GM19468 (cell line): ENCODE measurements around the gene ADGRA3.

Experiments
- ATAC-seq: cut with Tn5 transposase; IDR thresholded peaks from one replicate; pipeline ENCODE4 v1.9.1; 2021; ENCODE audit warnings: mild to moderate bottlenecking, moderate library complexity, moderate number of reproducible peaks; ENCODE audit not compliant: unreplicated experiment; ENCODE audit errors: extremely low read depth

The ADGRA3 gene

GRCh38 chr4:22515888-22516541, at the start of gene ADGRA3:
TSS of gene ADGRA3 (minus strand) at chr4:22516066. CDS start at chr4:22515784, 282 bp downstream.
- ATAC-seq: no peak

GRCh38 chr4:22556495-22556894, 40.6 kb upstream of the ADGRA3 start:
- ATAC-seq: no peak

GRCh38 chr4:22554670-22555069, 38.8 kb upstream of the ADGRA3 start:
- ATAC-seq: no peak

DNA sequence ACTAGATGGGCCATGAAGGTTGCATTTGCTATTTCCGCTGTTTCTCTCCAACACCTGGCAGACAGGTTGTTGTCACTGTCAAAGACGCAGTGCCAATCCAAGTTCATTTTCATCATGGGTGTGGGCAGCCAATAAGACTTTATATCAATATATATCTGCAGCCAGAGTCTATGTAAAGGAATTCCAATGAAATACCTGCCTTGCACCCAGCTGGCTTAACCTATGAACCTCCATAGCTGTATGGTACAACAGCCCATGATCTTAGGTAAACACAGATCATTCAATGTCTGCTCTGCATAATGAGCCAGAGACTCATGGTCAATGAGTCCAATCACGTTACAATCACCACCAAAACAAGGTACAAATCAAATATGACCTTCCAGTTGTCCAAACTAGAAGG, 37.7 kb upstream of the ADGRA3 start:
- ATAC-seq: no peak

DNA sequence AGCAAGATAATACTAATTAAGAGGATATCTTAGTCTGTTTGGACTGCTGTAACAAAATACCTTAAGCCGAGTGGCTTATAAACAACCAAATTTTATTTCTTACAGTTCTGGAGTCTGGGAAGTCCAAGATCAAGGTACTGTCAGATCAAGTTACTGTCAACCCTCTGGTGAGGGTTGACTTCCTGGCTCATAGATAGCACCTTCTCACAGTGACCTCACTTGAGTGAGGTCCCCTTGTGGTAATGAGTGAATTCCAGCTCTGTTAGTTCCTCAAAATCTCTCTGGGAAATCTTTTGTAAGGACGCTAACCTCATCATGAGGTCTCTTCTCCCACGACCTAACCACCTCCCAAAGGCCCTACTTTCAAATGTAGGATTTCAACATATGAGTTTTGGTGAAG, 36.9 kb upstream of the ADGRA3 start:
- ATAC-seq: no peak

DNA sequence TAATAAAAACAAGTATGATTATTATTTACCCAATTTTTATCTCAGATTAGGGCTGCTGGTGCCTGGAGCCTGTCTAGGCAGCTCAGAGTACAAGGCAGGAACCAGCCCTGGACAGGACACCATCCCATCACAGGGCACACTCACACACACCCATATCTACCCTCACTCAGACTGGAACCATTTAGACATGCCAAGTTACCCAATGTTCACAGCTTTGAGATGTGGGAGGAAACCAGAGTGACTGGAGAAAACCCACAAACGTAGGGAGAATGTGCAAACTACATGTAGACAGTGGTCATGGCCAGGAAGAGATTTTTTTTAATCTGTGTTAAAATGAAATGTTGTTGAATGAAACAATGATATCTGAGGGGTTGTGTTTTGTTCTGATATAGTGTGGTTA, 35.7 kb upstream of the ADGRA3 start:
- ATAC-seq: no peak

DNA sequence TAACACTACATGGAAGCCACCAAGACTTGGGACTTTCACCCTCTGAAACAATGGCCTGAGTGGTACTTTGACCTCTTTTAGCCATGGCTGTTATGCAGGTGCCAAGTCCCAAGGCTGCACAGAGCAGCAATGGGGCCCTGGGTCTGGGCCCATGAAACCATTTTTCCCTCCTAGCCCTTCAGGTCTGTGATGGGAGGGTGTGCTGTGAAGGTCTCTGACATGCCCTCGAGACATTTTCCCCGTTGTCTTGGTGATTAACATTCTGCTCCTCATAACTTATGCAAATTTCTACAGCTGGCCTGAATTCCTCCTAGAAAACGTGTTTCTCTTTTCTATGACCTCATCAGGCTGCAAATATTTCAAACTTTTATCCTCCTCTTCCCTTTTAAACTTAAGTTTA, 30.4 kb upstream of the ADGRA3 start:
- ATAC-seq: no peak

DNA sequence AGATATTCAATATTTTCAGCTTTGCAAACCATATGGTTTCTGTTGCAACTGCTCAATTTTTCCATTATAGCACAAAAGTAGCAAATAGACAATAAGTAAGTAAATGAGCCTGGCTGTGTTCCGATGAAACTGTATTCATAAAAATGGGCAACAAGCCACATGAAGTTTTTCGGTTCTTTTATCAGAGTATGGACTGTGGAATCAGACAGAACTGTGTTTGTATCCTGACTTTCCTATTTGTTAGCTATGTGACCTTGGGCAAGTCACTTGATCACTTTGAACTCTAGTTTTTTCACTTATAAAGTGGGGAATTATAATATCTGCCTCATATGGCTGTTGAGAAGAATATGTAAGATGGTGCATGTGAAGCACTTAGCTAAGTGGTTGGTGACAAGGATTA, 23.4 kb upstream of the ADGRA3 start:
- ATAC-seq: no peak

DNA sequence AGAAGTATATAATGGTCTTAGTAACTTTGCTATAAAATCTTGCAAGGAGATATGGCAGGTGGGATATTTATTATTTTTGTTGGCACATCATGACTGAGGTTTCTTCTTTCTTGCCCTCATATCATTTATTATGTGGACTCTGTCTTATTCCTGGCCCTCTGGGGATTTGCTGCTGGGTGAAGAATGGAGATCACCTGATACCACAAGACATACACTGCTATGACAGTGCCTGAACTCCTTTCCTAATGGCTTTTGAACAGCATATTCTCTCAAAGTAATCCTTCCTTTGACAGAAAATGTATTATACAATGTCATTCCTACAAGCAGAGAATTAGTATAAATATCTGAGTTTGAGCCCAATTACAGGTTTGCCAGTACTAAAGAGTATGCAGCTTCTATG, 22.0 kb upstream of the ADGRA3 start:
- ATAC-seq: no peak

DNA sequence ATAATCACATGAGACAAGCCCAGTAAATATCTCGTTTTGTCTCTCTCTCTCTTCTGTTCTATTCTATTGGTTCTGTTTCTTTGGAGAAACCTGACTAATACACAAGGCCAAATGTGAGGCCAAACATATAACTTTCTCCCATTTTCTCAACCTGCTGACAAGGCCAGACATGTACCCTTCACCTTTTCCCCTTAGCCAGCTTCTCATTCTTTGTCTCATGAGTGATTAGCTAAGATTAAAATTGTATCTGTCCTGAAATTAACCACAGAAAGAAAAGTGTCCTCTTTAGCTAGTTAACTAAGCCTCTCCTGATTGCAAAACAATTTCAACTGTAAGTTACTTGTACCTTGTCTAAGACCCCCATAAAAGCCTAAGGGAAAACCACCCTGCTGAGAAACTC, 18.5 kb upstream of the ADGRA3 start:
- no peak for ATAC-seq

DNA sequence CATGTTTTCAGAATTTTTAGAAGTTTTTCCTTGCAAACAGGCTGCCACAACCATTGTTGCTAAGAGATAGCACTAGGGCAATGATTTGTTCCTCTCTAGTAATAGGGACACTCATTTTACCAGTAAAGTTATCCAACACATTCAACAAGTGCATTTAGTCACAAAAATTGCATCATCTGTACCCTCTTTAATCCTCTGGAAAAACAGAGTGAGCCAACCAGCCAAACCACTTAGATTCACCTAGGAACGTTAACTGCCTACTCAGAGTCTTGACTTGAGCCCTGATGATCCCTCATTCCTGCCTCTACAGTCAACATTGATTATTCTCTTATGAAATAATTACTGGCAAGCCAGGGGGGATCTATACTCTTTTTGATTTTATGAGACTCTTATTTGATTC, 17.0 kb upstream of the ADGRA3 start:
- no peak for ATAC-seq

GRCh38 chr4:22532117-22532516, 16.3 kb upstream of the ADGRA3 start:
- no peak for ATAC-seq

DNA sequence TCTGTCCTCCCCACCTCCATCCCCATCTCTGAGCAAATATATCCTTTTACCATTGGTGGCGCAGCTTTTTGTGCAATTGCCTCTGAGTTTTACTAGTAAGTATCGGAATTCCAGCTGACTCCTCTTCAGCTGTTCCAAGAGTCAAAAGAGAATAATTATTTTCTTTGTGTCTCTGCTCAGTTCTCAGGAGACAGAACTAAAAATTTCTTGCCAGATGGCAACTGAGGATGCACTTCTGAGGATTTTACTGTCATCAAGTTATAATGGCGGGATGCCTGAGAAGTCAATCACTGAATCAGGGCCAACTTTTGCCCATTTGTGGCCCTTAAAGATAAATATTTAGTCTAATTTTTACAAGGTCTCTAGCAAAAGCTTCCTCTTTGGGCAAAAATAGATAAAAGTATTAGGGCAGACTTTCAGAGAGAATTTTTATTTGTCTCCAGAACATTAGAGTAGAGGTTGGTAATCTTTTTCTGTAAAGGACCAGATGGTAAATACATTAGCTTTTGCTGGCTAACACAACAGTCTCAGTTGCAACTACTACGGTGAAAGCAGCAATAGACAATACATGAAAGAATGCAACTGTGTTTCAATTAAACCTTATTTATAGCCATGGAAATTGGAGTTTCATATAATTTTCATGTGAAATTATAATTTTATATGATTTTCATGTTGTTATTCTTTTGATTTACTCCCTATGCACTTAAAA, 15.6 kb upstream of the ADGRA3 start:
- no peak for ATAC-seq

DNA sequence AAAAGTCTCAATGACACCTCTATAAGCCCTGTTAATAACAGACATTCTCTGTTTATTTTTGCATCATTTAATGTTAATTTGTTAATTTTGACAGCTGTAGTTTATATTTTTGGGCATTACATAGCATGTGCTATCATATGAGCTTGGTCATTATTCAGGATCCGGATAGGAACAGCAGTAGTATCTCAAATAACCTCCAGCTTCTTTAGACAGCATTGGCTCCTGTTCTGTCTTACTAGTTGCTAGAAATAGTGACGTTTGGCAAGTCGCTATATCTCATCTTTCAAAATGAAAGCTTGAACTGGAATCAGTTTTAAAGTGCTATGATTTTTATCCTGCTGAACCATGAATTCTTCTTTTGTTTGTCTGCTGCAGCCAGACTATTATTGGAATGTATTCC, 9.0 kb upstream of the ADGRA3 start:
- ATAC-seq: no peak

GRCh38 chr4:22522706-22523501, 7.0 kb upstream of the ADGRA3 start:
- no peak for ATAC-seq

GRCh38 chr4:22522206-22522605, 6.3 kb upstream of the ADGRA3 start:
- ATAC-seq: no peak

DNA sequence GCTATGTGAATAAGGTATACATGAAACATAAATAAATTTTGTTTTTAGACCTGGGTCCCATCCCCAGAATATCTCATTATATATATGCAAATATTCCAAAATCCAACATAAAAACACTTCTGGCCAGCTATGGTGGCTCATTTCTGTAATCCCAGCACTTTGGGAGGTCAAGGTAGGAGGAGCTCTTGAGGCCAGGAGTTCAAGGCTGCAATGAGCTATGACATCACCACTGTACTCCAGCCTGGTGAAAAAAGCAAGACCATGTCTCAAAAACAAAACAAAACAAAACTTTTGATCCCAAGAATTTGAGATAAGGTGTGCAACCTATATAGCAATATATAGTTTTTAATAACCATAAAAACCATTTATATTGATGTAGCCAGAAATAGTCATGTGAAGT, 5.4 kb upstream of the ADGRA3 start:
- ATAC-seq: no peak

GRCh38 chr4:22515145-22515887, 550 bp downstream of the ADGRA3 start:
- ATAC-seq: no peak

DNA sequence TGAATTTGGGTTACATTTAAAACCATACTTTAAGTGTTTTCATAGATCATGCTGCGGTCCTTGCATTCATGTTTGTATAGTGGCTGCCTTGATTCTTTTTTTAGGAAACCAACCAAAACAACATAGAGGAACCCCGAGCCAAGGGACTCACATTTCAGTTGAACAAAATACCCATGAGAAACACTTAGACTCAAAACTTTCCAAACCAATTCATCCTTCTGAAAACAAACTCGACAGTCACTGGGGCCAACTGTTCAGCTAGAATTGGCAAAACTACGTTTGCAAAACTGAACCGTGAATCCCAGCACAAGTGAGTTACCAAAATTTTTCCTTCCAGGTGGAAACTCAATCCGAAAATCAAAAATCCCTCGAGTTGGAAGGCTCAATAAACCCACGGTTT, 1.4 kb downstream of the ADGRA3 start:
- no peak for ATAC-seq

DNA sequence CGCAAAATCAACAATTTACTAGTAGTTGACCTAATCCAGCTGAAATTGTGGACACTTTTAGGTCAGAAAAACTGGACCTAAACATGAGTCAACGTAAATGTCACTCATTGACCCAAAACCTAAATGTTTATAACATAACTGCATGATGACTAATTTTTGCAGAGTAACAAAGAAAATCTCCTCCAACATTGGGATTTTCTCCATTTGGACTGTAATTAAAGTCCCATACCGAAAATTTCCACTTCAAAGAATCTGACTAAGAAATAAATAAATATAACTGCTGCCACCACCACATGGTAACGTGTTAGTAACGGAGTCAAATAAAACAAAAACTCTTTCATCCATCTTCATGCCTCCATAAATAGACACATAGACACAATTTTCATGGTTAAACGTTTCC, 1.9 kb downstream of the ADGRA3 start:
- no peak for ATAC-seq

- no peak for ATAC-seq
Observed at GRCh38 chr4:22512306-22512705, 3.6 kb downstream of the ADGRA3 start.
